ENCODE results near the gene SLC22A2.
"Not testable (repeated sequence)": the region's sequence is repeated elsewhere in the genome, so short reads cannot be mapped to it uniquely, and the experiment has no call there.

Gene SLC22A2

DNA sequence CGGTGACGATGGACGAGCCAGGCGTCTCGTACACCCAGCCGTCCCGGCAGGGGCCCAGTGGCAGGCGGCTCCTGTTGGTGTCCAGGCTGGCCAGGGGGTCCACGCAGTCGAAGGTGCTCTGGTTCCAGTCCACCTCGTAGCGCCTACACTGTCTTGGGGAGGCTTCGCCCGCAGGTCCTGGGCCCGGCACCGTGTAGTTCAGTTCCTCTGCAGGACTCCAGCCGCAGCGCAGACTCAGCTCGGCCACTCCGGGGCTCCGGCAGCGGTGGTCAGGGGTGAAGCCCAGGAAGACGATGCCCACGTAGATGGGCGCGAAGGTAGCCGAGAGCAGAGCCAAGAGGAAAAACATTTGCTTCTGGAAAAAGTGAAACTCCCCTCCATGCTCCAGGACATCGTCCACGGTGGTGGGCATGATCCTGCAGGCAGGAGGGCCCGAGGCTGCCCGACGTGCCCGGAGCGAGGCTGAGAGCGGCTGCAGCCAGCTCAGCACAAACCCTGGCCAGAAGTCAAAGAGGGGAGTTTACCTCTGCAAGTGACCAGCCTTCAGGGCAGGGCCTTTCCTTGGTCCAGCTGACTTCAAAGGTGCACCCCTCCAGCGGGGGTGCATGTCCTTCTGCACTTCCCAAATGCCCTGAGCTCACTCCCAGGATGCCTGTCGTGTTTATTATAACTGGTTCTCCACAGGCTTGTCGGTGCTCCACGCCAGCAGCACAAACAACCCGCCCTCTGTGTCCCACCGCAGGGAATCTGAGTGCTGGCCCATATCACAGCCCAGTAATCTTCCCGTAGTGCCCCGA lies at the start of gene SLC22A2:
Gene SLC22A2, minus strand, starts transcription at position 476 of the 797 bp plus-strand sequence. Its CDS starts 64 bp downstream, at position 412.
- DNase-seq, result no peak

DNA sequence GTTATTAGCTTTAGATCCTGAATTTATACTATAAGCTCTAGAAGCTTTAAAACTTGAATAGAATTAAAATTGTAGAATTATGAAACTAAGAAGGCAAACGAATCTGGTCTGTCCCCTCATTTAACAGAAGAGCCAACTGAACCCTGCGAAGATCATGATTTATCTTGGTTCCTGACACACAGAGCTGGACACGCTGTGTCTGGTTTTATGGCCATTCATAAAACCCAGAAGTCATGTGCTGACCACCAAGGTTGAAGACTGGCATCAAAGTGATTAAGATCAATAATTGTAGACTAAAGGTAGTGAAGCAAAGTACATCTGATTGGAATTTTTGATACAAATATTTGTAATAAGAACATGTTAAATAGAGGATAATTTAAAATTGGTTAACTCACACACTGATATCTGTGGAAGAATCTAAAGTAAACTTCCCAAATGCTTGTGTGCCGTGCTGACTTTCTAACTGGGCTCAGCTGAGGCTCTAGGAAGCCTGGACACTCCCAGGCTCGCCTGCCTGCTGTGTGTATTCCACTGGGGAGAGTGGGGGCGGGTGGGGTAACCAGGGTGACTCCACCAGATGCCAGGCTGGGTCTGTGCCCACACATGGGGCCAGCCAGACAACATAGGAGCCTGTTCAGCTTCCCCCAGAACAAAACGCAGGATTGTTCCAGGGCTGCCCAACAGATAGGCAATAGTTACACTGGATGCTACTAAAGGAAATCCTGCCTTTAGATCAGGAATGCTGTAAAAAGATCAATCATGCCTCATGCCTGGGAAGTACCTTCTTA lies 47.5 kb upstream of the SLC22A2 start:
- no peak for DNase-seq

DNA sequence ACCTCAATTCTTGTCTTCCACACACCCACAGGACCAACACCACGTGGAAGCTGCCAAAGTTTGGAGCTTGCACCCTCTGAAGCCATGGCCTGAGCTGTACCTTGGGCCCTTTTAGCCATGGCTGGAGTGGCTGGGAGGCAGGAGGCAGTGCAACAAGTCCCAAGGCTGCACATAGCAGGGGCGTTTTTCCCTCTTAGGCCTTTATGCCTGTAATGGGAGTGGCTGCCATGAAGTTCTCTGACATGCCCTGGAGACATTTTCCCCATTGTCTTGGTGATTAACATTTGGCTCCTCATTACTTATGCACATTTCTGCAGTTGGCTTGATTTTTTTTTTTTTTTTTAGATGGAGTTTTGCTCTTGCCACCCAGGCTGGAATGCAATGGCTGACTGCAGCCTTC lies 45.2 kb upstream of the SLC22A2 start:
- no peak for DNase-seq

DNA sequence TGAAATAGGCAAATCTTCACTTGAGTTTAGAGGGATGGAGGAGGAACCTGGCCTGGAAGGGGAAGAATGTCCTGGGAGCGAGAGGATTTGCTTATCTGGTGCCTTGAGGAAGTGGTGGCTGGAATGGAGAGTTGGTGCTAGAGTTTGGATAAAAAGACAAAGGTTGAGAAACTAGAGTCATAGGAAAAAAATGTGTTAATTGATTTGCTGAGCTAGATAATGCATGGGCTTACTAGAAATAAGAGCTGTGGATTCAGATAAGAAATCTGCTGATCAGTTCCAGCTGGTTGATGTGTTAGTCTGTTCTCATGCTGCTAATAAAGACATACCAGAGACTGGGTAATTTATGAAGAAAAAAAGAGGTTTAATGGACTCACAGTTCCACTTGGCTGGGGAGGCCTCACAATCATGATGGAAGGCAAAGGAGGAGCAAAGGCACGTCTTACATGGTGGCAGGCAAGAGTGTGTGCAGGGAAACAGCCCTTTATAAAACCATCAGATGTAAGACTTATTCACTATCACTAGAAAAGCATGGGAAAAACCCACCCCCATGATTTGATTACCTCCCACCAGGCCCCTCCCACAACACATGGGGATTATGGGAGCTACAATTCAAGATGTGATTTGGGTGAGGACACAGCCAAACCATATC lies 43.9 kb upstream of the SLC22A2 start:
- not testable (repeated sequence) for DNase-seq

DNA sequence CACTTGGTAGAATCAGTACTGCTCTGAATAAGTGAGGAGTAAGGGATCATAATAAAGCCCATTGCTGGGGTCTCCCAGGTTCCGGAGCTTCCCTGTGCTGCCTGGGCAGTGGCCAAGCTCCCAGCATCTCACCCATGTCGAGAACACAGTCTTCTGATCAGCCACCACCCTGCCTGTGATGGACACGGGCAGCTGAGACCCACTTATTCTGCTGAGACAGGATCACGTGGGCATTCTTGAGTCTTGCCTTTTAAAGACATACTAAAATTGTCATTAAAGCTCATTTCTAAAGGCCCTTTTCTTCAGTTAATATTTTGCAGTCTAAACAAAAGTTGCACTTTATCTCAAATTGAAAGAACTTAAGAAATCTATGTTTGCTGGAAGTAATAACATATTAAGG lies 42.7 kb upstream of the SLC22A2 start:
- no peak for DNase-seq

DNA sequence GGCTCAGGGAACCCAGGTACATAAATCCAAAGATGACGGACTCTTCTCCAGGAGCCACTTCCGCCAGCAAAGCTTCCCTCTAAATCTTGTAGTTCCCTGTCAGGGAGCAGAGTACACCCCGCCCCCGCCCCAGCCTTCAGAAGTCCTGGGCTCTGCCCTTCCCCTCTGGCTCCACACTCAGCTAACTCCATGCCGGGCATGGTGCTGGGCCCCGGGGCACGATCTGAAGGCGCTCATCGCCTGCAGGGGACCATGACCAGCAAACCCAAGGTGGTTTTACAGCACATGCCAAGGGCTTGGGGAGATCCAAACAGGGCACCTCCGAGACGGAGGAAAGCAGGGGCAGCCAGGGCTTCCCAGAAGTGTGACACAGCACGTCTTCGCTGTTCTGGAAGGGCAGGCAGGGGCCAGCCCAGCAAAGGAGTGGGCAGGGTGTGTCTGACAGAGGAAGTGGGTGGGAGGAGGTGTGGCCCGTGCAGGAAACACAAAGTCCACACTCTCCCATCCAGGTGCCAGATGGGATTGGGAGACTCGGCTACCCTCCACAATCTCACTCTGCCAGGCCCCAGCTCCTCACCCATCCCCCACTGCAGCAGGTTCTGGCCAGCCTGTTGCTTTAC lies 41.6 kb upstream of the SLC22A2 start:
- DNase-seq, result no peak

DNA sequence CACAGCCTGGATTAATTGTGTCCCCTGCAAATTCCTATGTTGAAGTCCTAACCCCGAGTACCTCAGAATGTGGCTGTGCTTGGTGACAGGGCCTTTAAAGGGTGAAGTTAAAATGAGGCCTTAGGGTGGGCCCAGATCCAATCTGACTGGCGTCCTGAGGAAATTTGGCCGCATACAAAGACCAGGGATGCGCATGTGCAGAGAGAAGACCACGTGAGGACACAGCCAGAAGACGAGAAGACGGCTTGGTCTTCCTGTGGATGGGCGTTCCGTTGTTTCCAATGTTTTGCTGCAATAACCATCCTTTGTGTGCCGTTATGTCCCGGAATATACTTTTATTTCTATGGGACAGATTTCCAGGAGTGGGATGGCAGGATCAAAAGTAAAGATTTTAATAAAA lies 40.9 kb upstream of the SLC22A2 start:
- DNase-seq, result no peak

DNA sequence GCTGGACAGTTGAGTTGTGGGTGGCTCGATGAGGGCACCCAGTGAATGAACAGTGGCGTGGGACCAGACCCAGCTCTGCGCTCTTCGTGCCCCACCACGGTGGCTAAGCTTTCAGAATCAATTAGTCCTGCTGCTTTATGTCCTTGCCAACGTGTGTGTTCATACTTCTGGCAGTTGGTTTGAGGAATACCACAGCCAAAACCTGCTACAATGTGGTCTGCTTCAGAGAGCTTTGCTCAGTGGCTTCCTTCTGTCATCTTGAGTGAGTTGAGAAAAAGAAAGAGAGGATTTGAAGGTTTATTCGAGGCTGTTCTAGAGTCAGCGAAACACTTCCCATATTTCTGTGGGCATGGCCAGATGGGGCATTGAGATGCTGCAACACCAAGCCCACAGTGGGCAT lies 39.5 kb upstream of the SLC22A2 start:
- DNase-seq, result no peak

DNA sequence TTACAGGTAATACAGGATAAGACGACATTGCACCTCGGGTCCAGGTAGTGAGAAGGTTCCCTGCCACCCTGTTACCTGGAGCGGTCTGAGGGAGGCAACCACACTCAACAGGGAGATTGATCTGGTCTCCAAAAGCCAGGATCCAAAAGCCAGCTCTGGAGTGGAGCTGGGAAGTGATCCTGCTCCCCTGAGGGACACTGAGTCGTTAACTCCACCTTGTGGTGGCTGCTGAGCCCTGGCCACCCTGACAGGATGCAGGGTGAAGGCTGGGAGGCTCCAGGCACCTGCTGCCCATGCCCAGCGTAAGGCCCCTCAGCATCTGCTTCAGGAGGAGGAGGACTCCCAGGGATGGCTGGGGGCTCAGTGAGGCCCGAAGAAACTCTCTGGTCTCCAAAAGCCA lies 38.7 kb upstream of the SLC22A2 start:
- no peak for DNase-seq

DNA sequence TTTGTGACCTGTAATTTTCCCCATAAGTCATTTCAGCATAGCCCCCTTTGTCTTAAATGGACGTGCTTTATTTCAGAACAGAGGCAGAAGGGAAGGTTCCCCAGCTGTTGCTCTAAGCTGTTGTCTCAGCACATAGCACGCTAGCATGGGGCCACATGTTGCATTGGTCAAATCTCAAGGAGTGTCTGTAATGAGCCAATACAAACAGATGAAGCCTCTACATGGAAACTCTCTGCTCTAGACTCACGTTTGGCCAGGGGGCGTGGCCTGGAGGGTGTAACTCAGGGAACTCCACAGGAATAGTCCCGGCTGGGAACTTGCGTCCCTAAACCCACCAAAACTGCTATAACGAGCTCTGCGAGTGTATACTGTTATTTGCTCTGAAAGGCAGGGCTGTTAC lies 35.2 kb upstream of the SLC22A2 start:
- no peak for DNase-seq

DNA sequence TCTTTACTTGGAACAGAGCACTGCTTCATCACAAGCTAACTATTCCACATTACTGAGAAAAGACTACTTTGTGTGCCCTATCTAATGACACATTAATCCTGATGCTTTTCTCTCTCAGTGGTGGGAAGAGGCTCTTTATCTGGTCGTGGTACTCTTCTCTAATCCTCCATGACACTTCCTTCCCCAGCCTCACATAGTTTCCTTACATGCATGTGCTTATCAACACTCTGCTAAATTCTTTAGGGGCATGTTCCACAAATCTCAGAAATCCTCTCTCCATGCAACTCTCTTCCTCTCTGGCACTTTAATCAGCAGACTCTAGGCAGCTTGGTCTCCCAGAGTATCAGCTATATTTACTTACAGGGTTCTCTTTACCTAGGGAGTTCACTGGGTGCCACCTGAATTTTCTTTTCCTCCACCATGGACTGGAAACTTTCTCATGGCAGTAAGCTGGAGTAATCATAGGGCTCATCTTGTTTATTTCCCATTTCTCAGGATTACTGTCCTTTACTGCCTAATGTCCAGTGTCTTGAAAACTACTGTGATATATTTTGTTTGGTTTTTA lies 27.0 kb upstream of the SLC22A2 start:
- no peak for DNase-seq

DNA sequence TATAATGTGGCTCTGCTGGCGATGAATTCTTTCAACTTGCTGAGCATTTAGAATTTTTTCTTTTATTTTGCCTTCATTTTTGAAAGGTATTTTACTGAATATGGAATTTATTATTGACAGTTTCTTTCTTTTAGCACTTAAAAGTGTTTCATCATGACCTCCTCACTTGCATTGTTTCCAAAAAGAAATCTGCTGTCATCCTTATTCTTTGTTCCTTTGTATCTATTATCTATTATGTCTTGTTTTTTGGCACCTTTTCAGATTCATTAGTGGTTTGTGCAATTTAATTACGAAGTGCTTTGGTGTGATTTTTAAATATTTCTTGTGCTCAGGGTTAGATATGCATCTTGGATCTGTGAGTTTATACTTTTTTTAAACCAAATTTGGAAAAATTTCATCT lies 26.0 kb upstream of the SLC22A2 start:
- no peak for DNase-seq

DNA sequence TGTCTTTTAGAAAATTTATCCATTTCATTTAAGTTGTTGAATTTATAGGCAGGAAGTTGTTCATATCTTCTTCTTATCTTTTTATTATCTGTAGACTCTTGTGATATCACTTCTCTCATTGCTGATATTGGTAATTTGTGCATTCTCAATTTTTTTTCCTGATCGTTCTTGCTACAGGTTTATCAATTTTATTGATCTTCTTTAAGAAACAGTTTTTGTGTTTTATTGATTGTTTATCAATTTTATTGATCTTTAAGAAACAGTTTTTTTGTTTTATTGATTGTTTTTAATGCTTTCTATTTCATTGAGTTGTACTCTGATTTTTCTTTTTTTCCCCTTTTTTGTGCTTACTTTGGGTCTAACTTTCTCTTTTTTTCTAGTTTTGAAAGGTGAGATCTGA lies 23.8 kb upstream of the SLC22A2 start:
- DNase-seq, result no peak

DNA sequence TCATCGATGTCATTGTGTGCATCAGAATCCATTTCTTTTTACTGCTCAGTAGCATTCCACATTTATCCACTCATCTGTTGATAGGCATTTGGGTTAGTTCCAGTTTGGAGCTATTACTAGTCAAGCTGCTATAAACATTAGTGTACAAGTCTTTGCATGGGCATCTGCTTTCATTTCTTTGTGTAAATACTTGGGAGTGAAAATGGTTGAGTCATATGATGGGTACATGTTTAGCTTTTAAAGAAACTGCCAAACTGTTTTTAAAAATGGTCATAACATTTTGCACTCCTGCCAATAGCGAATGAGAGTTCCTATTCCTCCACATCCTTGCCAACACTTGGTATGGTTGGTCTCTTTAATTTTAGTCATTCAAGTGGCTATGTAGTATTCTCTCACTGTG lies 21.2 kb upstream of the SLC22A2 start:
- DNase-seq, result no peak

DNA sequence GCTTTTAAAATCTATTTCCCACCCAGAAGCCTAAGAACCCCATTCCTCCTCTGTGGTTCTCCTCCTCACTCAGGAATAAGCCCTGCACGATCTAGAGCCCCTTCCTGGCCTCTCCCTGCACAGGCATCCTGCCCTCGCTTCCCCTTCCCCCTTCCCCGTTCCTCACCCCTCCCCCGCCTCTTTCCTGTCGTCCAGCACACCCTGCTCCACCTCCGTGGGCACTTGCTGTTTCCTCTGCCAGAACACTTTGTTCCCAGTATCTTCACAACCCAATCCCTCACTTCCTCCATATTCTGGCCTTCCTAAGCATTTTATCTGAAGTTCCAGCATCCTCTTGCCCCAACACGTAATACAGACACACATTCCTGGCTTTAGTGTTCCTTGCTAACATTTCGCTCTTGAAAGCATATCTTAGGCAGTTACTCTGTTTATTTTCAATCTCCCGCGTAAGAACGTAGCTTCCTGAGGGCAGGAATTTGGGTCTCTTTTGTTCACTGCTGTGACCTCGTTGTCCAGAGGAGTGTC lies 20.2 kb upstream of the SLC22A2 start:
- DNase-seq, result no peak

DNA sequence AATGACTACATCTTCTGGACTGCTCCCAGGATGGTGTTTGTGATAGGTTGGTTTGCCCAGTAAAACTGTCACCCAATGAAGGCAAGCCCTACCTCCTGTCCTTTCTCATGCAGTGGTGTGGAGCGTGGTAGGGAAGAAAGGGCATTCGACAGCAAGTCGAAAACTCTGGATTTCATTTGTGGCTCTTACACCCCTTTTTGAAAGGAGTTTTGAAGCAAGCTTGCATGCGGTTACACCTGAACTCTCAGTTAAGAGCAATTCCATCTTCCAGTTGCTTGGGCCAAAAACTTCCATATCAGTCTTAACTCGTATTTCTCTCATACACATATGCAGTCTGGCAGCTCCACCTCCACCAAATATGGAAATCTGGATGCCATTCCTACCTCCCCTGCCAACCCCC lies 19.7 kb upstream of the SLC22A2 start:
- DNase-seq, result no peak

DNA sequence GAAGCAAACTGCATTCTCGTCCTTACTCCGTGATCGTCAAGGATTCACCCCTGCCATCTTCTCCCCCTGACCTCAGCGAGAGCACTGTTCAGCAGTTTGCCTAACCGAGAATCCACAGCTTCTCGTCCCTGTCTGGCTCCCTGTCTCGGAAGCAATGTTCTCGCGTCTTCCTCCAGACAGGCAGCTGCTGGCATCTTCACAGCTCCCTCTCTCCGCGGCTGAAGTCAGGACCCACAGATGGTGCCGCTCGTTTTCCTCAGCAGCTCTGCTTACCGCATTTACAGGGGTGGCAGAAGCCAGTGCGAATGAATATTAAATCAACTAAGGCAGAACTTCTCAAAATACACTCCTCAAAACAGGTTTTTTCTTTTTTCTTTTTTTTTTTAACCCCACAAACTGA lies 18.9 kb upstream of the SLC22A2 start:
- no peak for DNase-seq

DNA sequence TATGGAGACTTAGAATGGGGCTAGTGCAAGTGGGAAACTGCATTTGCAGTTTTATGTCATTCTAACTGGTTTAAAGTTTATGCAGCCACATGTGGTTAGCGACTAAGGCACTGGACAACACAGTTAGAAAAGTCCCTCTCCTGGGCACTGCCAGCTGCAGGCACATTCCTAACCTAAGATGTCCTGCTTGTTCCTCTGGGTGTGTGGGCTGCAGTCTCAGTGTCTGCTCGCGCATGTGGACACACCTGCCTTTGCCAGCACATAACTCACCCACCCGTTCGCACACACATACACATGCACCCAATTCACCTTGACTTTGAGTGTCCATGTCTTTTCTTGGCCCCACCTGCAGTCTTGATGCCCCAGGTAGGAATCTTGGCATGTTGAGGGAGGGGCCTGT lies 18.5 kb upstream of the SLC22A2 start:
- DNase-seq, result no peak

DNA sequence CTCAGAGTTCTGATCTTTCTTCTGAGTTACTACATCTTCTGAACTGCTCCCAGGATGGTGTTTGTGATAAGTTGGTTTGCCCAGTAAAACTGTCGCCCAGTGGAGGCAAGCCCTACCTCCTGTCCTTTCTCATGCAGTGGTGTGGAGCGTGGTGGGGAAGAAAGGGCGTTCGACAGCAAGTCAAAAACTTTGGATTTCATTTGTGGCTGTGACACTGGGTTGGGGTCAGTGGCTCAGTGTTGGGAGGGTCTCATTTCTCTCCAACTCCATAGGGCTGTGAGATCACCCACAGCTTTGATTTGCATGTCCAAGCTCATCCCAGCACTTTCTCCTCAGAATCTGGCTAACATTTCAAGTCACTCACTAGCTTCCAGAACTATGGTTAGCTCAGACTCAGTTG lies 17.5 kb upstream of the SLC22A2 start:
- DNase-seq, result no peak

DNA sequence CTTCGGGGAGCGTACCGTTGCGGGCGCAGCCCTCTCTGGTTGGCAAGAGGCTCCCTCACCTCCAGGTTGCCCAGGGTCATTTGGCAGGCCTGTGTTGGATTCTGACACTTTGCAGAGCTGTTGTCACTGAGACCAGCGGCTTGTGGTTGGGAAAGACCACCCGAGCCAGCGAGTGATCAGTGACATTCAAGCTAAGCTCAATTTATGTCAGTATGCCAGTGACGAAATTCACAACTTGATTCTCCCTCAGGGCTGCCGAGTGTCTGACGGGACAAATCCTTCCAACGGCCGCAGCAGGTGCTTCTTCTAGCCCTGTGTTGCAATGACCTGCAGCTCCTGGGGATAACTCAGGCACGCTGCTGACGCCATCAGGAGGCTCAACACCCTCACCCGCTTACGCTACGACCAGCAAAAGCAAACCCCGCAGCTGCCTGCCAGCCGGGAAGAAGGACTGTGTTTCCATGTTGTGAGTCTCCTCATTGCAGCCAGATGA lies 16.9 kb upstream of the SLC22A2 start:
- DNase-seq, result no peak

DNA sequence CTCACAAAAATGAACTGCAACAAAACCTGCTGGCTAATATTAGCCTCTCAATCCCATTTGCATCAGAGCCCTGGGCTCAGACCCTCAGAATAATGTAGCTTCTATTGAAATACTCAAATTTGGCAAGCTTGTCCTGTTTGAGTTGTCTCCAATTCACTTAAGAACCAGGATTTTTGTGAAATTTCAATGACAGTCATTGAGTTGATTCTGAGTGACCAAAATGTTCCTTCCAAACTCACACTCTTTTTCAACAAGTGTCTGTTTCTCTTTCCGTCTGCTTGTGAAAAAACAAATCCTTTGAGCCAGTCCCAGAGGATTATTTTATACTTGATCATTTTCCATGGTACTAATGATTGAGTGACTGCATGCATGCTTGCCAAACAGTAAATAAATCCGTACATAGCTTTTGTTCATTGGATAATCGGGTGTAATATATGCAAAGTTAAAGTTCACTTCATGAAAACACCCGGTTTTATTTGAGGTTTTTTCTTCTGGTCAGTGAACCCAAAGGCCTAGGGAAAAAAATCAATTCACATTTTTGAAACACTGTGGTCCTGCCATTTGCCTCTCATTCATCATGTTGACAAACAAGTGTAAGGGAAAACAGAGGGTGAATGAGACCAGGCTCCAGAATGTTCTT lies 16.4 kb upstream of the SLC22A2 start:
- no peak for DNase-seq

DNA sequence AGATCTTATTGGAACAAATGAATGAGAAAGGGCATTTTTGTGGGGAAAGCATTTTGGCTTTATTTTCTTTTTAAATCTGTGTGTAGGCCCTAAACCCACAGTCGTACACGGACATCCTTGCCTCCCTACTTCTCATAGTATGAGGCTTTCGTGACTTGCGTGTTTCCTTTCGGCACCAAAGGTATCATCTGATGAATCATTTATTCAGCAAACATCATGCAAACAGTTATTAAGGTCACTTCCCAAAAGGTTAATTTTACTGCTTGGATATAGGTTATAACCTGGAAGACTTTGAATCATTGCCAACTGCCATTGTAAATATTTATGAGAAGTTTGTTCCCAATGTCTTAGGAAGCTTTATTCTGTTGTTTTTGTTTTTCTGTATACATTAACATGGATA lies 15.1 kb upstream of the SLC22A2 start:
- no peak for DNase-seq

Measured in cerebellar nuclear complex (tissue), 1 donor.